ENCODE measurements around the gene MYO9A. TPM values are rescaled to one million over a fixed set of nuclear protein-coding genes. Genes with fewer than 3 reads are reported as not detected.

MYO9A gene
- total RNA-seq, 1 donor from 2014 or later: 121 TPM

DNA sequence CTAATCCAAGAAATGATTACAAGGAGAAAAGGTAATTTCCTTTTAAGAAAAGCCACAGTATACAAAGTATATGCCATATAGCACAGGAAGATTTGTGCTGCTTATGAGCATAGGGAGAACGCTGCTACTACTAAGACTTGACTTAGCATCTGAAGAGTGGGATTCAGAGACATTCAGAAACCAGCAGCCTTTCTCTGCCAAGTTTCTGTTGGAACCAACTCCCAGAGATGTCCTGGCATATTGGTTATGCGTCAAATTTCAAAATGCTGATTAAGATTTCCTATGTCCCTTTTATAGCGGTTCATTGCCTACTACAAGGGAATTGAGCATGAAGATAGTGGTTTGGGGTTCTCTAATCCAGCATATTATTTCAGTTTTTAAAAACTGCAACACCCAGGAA lies 302.6 kb downstream of the MYO9A start:
- FAIRE-seq (no peak), DNase-seq (ENCODE audit: low spot score in 2 of 2) (no peak)

DNA sequence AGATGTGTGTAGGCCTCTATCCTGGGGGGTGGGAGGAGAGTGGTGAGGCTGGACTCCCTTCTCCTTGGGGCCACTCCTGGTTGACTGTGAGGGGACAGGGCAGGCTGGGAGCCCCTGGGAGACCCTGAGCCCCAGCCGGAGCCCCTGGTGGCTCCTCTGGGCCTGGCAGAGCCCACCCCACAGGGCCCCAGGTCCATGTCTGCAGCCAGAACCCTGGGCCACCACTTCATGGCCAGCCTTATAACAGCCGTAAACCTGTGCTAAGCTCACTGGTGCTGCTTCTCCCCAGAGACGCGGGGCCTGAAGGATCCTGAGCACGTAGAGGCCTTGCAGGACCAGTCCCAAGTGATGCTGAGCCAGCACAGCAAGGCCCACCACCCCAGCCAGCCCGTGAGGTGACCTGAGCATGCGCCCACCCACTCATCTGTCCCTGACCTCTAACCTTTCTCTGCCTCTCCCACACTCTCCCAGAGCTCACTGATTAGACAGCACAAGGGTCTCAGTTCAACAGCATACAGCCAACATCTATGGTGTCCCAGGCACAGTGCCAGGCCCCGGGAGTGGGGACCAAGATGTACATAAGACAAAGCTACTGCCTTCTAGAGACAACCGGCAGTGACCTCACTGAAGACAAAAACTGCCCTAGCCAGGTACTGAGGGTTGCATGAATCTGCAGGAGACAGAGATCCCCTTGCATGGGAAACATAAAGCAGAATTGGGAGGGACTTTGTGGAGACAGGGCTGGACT lies 304.1 kb downstream of the MYO9A start:
- no peak for DNase-seq (ENCODE audit: low spot score in 2 of 2)
- FAIRE-seq: no peak

GRCh38 chr15:71812966-71813722 lies 304.8 kb downstream of the MYO9A start:
- DNase-seq (ENCODE audit: low spot score in 2 of 2) (no peak), FAIRE-seq (no peak)

DNA sequence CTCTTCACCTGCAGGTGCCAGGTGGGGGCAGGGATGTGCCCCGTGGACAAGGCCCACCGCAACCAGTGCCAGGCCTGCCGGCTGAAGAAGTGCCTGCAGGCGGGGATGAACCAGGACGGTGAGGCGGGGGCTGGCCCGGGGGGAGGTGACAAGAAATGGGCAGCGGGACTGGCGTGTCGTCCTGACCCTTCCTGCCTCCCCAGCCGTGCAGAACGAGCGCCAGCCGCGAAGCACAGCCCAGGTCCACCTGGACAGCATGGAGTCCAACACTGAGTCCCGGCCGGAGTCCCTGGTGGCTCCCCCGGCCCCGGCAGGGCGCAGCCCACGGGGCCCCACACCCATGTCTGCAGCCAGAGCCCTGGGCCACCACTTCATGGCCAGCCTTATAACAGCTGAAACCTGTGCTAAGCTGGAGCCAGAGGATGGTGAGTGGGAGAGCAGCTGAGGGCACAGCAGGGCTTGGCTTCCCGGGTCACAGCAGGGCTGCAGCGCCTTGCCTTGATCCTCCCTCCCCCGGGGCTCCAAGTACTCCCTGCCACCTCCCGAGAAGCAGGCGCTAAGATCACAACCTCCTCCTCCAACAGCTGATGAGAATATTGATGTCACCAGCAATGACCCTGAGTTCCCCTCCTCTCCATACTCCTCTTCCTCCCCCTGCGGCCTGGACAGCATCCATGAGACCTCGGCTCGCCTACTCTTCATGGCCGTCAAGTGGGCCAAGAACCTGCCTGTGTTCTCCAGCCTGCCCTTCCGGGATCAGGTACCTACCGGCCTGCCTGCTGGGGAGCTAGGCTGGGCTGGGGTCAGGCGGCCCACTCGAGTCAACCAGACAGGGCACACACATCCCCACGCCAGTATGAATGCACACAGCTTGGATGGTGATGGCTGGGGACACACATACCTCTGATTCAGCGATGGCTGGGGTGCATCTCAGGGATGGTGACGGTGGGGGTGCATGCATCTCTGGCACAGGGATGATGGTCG lies 305.9 kb downstream of the MYO9A start:
- FAIRE-seq: no peak
- no peak for DNase-seq (ENCODE audit: low spot score in 2 of 2)

DNA sequence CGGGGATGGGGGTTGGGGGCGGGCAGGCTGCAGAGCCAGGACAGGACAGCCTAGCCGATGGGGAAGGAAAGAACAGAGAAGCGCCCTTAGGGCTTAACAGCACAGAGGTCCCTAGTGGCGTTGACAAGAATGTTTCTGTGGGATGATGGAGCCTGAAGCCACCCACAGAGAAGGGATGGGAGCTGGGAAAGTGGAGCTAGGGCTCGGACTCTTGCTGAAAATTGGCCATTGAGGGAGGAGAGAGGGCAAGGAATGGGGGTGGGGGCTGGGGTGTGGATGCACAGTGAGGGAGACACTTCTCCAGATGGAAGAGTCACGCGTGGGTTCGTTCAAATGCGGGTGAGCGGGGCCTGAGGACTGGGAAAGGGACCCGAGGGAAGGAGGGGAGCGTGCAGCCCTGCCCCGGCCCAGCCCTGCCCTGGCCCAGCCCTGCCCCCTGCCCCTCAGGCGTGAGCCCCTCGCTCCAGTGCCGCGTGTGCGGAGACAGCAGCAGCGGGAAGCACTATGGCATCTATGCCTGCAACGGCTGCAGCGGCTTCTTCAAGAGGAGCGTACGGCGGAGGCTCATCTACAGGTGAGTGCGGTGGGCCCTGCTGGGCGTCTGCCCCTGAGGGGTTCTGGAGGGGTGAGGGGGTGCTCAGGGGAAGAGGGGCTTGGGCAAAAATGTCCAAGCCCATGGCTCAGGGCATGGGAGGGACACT lies 306.8 kb downstream of the MYO9A start:
- no peak for DNase-seq (ENCODE audit: low spot score in 2 of 2)
- no peak for FAIRE-seq

DNA sequence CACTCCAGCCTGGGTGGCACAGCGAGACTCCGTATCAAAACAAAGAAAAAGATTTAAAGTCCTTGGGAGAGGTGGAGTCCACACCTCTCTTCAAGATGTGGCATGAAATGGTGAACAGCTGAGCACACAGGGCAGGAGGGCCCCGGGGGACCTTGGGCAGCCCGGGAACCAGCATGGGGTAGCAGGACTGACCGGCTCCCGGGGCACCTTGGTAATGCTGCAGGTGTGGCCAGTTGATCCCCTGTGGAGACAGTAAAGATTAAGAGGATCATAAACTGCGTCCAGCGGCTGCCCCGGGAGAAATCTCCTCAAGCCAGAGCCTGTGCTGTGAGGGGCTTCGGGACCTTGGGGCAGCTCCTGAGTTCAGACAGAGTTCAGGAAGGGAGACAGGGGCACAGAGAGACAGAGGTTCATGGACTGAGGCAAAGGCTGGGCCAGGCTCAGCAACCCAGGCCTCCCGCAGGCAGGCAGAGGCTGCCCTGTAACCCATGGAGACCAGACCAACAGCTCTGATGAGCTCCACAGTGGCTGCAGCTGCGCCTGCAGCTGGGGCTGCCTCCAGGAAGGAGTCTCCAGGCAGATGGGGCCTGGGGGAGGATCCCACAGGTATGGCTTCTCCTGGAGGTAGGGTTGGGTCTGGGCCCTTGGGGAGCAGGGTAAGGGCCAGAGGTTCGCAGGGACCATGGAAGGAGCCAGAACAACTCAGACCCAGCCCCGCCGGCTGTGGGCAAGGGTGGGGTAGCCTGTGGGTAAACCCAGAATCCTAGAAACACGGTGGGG lies 307.5 kb downstream of the MYO9A start, which contains the start of gene NR2E3:
TSS of gene NR2E3 (plus strand) at position 299 of the 780 bp plus-strand sequence. CDS start at position 489, 190 bp downstream.
- DNase-seq (ENCODE audit: low spot score in 2 of 2) (no peak), FAIRE-seq (no peak)

DNA sequence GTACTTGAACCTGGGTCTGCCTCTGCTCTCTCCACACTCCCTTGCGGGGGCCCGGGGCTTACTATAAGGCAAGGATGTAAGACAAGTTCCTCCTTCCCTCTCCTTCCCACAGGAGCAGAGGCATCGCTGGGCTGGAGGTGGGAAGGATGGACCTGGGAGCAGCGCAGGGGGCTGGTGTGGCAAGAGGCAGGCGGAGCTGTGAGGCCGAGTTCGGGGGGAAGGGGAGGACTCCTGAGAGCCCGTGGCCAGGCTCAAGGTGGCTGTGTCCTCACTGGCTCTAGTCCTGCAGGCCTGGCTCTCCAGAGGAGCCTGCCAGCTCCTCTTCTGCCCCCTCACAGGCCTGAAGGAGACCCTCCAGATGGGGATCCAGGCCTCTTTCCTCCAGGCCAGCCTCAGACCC lies 308.6 kb downstream of the MYO9A start:
- FAIRE-seq (no peak), DNase-seq (ENCODE audit: low spot score in 2 of 2) (no peak)

DNA sequence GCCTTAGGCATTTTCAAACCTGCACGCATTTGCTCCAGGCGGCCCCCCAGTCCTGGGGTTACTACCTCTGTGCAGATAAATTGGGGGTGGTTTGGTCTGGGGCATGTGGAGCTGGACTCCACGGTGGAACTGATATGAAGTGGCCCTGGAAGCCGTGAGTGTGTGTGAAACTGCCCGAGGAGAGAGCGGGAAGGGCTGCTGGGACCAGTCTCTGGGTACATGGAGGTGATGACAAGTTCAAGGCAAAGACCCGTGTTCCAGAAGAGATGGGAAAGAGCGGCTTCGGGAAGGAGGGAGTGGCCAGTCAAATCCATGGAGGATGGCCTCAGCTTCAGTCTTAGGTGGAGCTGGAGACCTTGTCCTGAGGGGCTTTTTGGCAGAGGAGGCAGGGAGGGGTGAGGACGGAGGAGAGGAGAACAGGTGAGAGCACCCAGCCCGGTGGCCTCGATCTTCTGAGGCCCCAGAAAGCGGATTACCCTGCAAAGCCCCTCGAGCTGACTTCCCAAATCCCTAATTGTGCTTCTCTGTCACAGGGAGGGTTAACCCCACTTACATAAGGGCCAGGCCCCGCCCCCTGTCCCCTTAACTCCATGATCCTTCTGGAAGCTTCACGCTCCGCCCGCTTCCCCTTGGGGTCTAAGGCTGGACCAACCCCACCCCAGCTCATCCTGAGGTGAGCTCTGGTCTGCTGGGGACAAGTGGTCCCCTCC lies 309.5 kb downstream of the MYO9A start:
- FAIRE-seq: no peak
- no peak for DNase-seq (ENCODE audit: low spot score in 2 of 2)

GRCh38 chr15:71807691-71808091 lies 310.3 kb downstream of the MYO9A start:
- FAIRE-seq: no peak
- no peak for DNase-seq (ENCODE audit: low spot score in 2 of 2)

GRCh38 chr15:71807125-71807629 lies 310.8 kb downstream of the MYO9A start:
- DNase-seq (ENCODE audit: low spot score in 2 of 2) (no peak), FAIRE-seq (no peak)

DNA sequence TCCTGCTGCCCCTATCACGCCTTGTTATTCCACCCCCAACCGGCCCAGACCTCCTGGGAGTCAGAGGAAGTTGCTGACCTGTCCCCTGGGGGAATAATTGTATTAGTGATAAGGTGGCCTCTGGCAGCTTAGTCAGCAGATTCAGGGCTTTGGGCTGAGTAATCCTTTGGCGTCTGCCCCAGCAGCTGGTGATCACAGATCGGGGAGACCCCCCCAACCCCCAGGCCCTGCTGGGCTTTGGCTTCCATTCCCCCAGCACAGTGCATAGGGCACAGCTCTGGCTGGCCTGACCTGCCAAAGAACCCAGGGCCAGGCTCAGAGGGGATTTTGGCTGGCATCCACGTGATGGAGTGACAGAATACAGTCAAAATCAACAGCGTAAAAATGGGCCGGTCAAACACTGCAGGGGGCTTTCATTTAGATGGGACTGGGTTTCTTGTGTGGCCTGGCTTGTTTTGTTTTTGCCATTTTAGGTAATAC lies 311.5 kb downstream of the MYO9A start:
- DNase-seq (ENCODE audit: low spot score in 2 of 2) (no peak), FAIRE-seq (no peak)

- DNase-seq (ENCODE audit: low spot score in 2 of 2) (no peak), FAIRE-seq (no peak)
Observed at GRCh38 chr15:71804695-71805470, 313.1 kb downstream of the MYO9A start.

GRCh38 chr15:71804226-71804625 lies 313.7 kb downstream of the MYO9A start:
- FAIRE-seq (no peak), DNase-seq (ENCODE audit: low spot score in 2 of 2) (no peak)

DNA sequence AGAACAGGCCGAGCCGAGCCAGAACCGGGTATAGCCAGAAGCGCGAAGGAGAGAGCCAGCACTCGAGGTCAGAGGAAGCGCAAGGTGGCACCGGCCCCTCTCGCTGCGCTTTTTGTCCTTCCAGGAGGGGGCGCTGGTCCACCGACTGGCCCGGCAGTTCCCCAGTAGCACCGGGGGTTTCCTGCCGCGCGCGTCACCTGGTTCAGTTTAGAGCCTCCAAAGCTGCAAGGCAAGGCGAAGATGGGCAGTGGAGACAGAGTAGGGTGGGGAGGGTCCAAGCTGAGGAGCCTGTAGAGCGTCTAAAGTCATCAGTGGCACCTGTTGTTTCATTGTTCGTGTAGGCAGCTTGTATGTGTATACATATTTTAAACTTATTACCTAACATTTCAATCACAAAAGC lies 315.2 kb downstream of the MYO9A start:
- FAIRE-seq: no peak
- DNase-seq (ENCODE audit: low spot score in 2 of 2): no peak

- no peak for FAIRE-seq
- no peak for DNase-seq (ENCODE audit: low spot score in 2 of 2)
Observed at GRCh38 chr15:71801935-71802655, 315.9 kb downstream of the MYO9A start.

DNA sequence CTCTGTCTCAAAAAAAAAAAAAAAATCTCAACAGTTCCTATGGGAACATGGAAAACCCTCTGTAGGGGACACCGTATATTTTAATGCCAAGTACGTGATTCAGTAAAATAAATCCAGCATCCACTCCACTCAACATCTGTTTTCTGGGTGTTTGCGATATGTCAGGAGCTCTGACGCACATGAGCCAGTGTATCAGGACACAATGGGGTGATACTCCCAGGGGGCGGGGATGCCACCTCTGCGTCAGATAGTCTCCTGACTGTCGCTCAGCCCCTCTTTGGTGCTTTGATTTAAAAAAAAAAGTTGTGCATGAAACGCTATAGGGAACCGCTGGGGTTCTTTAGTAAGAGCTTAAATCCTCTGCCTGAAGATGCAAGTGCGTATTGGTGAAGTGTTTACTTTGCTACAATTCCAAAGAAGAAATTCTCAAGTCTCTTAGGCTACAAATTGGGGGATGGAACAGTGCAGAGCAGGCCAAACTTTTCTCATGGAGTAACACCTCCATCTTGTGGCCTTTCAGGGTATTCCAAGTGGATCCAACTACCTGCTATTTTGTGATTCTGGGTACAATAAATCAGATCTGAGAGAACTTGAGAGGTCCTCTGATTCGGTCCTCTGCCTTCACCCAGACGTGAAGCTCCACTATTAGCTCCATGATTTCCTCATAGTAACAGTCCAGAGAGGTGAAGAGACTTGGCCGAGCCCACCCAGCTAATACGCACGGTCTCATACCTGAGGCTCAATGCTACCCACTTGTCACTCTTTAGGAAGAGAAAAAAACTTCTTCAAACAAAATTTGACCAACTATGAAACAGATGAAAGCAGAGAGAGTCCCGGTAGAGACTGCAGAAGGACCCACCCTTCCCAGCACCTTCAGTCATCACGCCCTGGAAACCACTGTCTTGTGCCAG lies 316.9 kb downstream of the MYO9A start:
- FAIRE-seq: no peak
- DNase-seq (ENCODE audit: low spot score in 2 of 2): peak in 1 of 2 donors; percentile 63
